Thyroid gland (tissue), 4 donors: ENCODE data around the gene USP21.

Source experiments
- CTCF ChIP-seq, 6 experiments: fragments of 200-600 bp in 3 of 6; fragments of 450-650 bp in 3 of 6; sonication (generic) in 3 of 6; IDR thresholded peaks; one replicate each; pipeline ENCODE4 v1.5.1; 2016 to 2019; ENCODE audit warnings: antibody characterized with exemption in 6 of 6, mild to moderate bottlenecking in 2 of 6, inconsistent platforms in 1 of 6, moderate library complexity in 1 of 6
- POLR2A ChIP-seq, 2 donors: fragments of 450-650 bp; IDR thresholded peaks; one replicate each; pipeline ENCODE4 v1.6.1; 2017; ENCODE audit warnings: antibody characterized with exemption in 2 of 2, mild to moderate bottlenecking in 2 of 2, moderate library complexity in 1 of 2

DNA sequence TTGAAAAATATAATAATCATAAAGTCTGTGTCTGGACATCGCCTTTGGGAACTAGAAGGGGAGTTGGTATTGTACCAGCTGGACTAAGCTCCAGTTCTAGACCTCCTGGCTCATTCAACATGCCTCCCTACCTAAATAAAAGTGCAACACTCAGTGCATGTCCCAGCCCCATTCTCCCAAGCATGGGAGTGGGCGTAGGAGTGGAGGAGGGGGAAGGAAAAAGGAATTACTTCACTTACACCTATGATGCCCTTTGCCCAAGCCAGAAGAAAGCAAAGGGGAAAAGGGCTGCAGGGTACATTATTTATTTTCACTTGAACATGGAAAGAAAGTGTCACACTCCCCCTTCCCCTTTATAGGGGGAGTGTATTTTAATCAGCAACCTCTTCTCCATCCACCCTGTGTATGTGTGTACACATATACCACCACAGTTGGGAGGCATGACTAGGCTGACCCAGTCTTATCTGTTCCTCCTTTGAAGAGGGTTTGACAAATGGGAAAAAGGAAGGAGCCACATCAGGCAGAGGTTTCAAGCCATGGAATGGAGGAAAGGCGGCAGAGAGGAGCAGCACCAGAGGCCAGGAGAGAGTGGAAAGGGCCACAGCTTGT, 38.2 kb upstream of the USP21 start:
- no peak for TF ChIP-seq POLR2A (IDR thresholded peaks at IDR 0.05)
- TF ChIP-seq CTCF (IDR thresholded peaks at IDR 0.05): no peak
